Nephron progenitor cell (in vitro differentiated cells): Measurements from ENCODE around the gene ANO1.

ENCODE experiments used
- DNase-seq: peaks from one replicate; pipeline ENCODE4 v3.0.0; 2021
- H3K27ac Mint-ChIP-seq: 2 replicates; pipeline ENCODE4 v1.8.0; 2021; ENCODE audit warnings: mild to moderate bottlenecking, moderate library complexity, mixed read lengths
- H3K27me3 Mint-ChIP-seq: 2 replicates; pipeline ENCODE4 v1.8.0; 2021; ENCODE audit warnings: mild to moderate bottlenecking, low read depth, mixed read lengths; ENCODE audit not compliant: poor library complexity
- H3K36me3 Mint-ChIP-seq: 2 replicates; pipeline ENCODE4 v1.8.0; 2021; ENCODE audit warnings: low read depth, mixed read lengths
- H3K4me1 Mint-ChIP-seq: 2 replicates; pipeline ENCODE4 v1.8.0; 2021; ENCODE audit warnings: mixed read lengths
- H3K4me3 Mint-ChIP-seq: 2 replicates; pipeline ENCODE4 v1.8.0; 2021; ENCODE audit warnings: mild to moderate bottlenecking, moderate library complexity, mixed read lengths
- H3K9me3 Mint-ChIP-seq: 2 replicates; pipeline ENCODE4 v1.8.0; 2021; ENCODE audit warnings: mild to moderate bottlenecking, moderate library complexity, mixed read lengths
- CTCF ChIP-seq: fragments of 200-600 bp; sonication (generic); IDR thresholded peaks from 2 replicates; pipeline ENCODE4 v1.5.0; 2021; ENCODE audit warnings: antibody characterized with exemption

Gene ANO1

GRCh38 chr11:70120674-70121073, 42.6 kb downstream of the ANO1 start:
- H3K36me3 Mint-ChIP-seq = no peaks in the 10 kb centered on the region
- H3K27ac Mint-ChIP-seq = no peak overlapping the region
- H3K27me3 Mint-ChIP-seq = peaks cover 66% of the 10 kb centered on the region
- no peak for TF ChIP-seq CTCF
- DNase-seq = no peak
- peaks cover 25% of the 10 kb centered on the region for H3K4me1 Mint-ChIP-seq
- no peaks in the 10 kb centered on the region for H3K9me3 Mint-ChIP-seq
- H3K4me3 Mint-ChIP-seq = no peak overlapping the region

- DNase-seq = no peak
- no peaks in the 10 kb centered on the region for H3K9me3 Mint-ChIP-seq
- TF ChIP-seq CTCF = no peak
- H3K4me1 Mint-ChIP-seq = peaks cover 25% of the 10 kb centered on the region
- H3K27me3 Mint-ChIP-seq = peaks cover 67% of the 10 kb centered on the region
- H3K36me3 Mint-ChIP-seq = no peaks in the 10 kb centered on the region
- H3K27ac Mint-ChIP-seq = no peak overlapping the region
- no peak overlapping the region for H3K4me3 Mint-ChIP-seq
Measured at GRCh38 chr11:70122490-70123198, 44.5 kb downstream of the ANO1 start.

- TF ChIP-seq CTCF = no peak
- no peak overlapping the region for H3K4me3 Mint-ChIP-seq
- no peaks in the 10 kb centered on the region for H3K9me3 Mint-ChIP-seq
- peaks cover 34% of the 10 kb centered on the region for H3K4me1 Mint-ChIP-seq
- no peak for DNase-seq
- no peak overlapping the region for H3K27ac Mint-ChIP-seq
- H3K27me3 Mint-ChIP-seq = peaks cover 65% of the 10 kb centered on the region
- no peaks in the 10 kb centered on the region for H3K36me3 Mint-ChIP-seq
Measured at GRCh38 chr11:70123711-70124110, 45.6 kb downstream of the ANO1 start.

- Mint-ChIP-seq H3K4me3 (no peak overlapping the region), H3K27ac (peak overlapping the region; percentile 25), H3K36me3 (no peaks in the 10 kb centered on the region), H3K9me3 (no peaks in the 10 kb centered on the region), H3K4me1 (peaks cover 36% of the 10 kb centered on the region), H3K27me3 (peaks cover 65% of the 10 kb centered on the region)
- DNase-seq = no peak
- no peak for TF ChIP-seq CTCF
Measured at GRCh38 chr11:70124321-70125000, 46.3 kb downstream of the ANO1 start.

- peaks cover 55% of the 10 kb centered on the region for H3K27me3 Mint-ChIP-seq
- H3K4me1 Mint-ChIP-seq = peaks cover 28% of the 10 kb centered on the region
- H3K27ac Mint-ChIP-seq = no peak overlapping the region
- H3K36me3 Mint-ChIP-seq = no peaks in the 10 kb centered on the region
- no peak overlapping the region for H3K4me3 Mint-ChIP-seq
- DNase-seq = no peak
- H3K9me3 Mint-ChIP-seq = no peaks in the 10 kb centered on the region
- TF ChIP-seq CTCF = no peak
Measured at GRCh38 chr11:70126494-70126893, 48.4 kb downstream of the ANO1 start.
